ENCODE data around the gene ITCH. TPM values are rescaled to one million over a fixed set of nuclear protein-coding genes. Genes with fewer than 3 reads are reported as not detected.

Gene ITCH
- total and polyA plus RNA-seq, 9 donors, result 14.0 to 65.8 (median 50.8) TPM

- no peak for TF ChIP-seq CTCF (IDR thresholded peaks at IDR 0.05)
- no peak for TF ChIP-seq POLR2A (IDR thresholded peaks at IDR 0.05)
- TF ChIP-seq EP300 (IDR thresholded peaks at IDR 0.05), result no peak
Observed at GRCh38 chr20:34401741-34402455, 38.8 kb downstream of the ITCH start.

GRCh38 chr20:34402461-34402860 is 39.4 kb downstream of the ITCH start:
- Histone ChIP-seq H3K27me3 (no peaks in the 10 kb centered on the region), H3K4me1 (ENCODE audit: insufficient read depth) (peaks cover 4% of the 10 kb centered on the region), H3K4me3 (no peak overlapping the region), H3K27ac (no peak overlapping the region), H3K36me3 (no peaks in the 10 kb centered on the region), H3K9me3 (no peaks in the 10 kb centered on the region)
- intact Hi-C loops (cut with DNase I), result no loop called here
- DNase-seq, result no peak
- TF ChIP-seq CTCF (IDR thresholded peaks at IDR 0.05) (no peak), POLR2A (IDR thresholded peaks at IDR 0.05) (no peak), EP300 (IDR thresholded peaks at IDR 0.05) (no peak)
- WGBS, 3 donors, result 9 to 22% (median 11%) methylated on average over 1 of the region's 1 CpG

More at GRCh38 chr20:34401741-34402455, 38.8 kb downstream of the ITCH start:
- intact Hi-C loops (cut with DNase I), result no loop called here
- no peaks in the 10 kb centered on the region for H3K9me3 ChIP-seq
- H3K4me3 ChIP-seq, result no peak overlapping the region
- peaks cover 4% of the 10 kb centered on the region for H3K4me1 ChIP-seq (ENCODE audit: insufficient read depth)
- H3K36me3 ChIP-seq, result no peaks in the 10 kb centered on the region
- DNase-seq, result no peak
- no peak overlapping the region for H3K27ac ChIP-seq
- 84 to 88% (median 85%) methylated on average over 8 of the region's 8 CpGs for WGBS, 3 donors
- H3K27me3 ChIP-seq, result no peaks in the 10 kb centered on the region

GRCh38 chr20:34403063-34403827 is 40.2 kb downstream of the ITCH start:
- H3K27ac ChIP-seq, result no peak overlapping the region
- WGBS, 3 donors, result 66 to 76% (median 70%) methylated on average over 4 of the region's 4 CpGs
- peaks cover 4% of the 10 kb centered on the region for H3K4me1 ChIP-seq (ENCODE audit: insufficient read depth)
- H3K36me3 ChIP-seq, result no peaks in the 10 kb centered on the region
- no peak overlapping the region for H3K4me3 ChIP-seq
- H3K9me3 ChIP-seq, result no peaks in the 10 kb centered on the region
- TF ChIP-seq EP300 (IDR thresholded peaks at IDR 0.05) (no peak), CTCF (IDR thresholded peaks at IDR 0.05) (no peak)
- intact Hi-C loops (cut with DNase I), result no loop called here
- no peak for DNase-seq
- H3K27me3 ChIP-seq, result no peaks in the 10 kb centered on the region

- no peak for DNase-seq
- H3K9me3 ChIP-seq, result no peaks in the 10 kb centered on the region
- H3K4me3 ChIP-seq, result no peak overlapping the region
- 89 to 96% (median 94%) methylated on average over 1 of the region's 1 CpG for WGBS, 3 donors
- no peak overlapping the region for H3K27ac ChIP-seq
- TF ChIP-seq EP300 (IDR thresholded peaks at IDR 0.05) (no peak), POLR2A (IDR thresholded peaks at IDR 0.05) (no peak), CTCF (IDR thresholded peaks at IDR 0.05) (no peak)
- H3K27me3 ChIP-seq, result no peaks in the 10 kb centered on the region
- no peaks in the 10 kb centered on the region for H3K36me3 ChIP-seq
- intact Hi-C loops (cut with DNase I), result no loop called here
- H3K4me1 ChIP-seq (ENCODE audit: insufficient read depth), result peaks cover 4% of the 10 kb centered on the region
Observed at GRCh38 chr20:34403908-34404307, 40.8 kb downstream of the ITCH start.

Data from ovary (tissue), 9 donors.